Posterior vena cava (tissue), 2 donors: ENCODE results near the gene PHACTR3. TPM values are rescaled to one million over a fixed set of nuclear protein-coding genes. Genes with fewer than 3 reads are reported as not detected.
A peak's percentile ranks its signal among the peaks of the same experiment; 100 is the strongest.

ENCODE experiments used
- DNase-seq: peaks from one replicate; pipeline ENCODE4 v3.0.0-alpha.2; 2020; ENCODE audit warnings: low spot score
- intact Hi-C, 2 donors: fragments of 100-400 bp; cut with DNase I; formaldehyde crosslinking; loops; one replicate each; pipeline versions ENCODE4 v1.14.1 to v1.14.2; 2022 to 2023
- total RNA-seq, 2 donors: library from RNA; stranded (reverse); fragmentation: NEBNext Ultra II Directional; extraction: Animal tissue kit (Norgen Biotek cat#: 25700); gene quantifications; one replicate each; pipeline ENCODE4 v1.2.1, GENCODE V29; 2021
- donor health status: DM: yes; HTN: yes; CAD: no.
- donor health status: DM: yes; HTN: yes; CAD: no.

The PHACTR3 gene
- total RNA-seq, 2 donors from 2014 or later, result 0.19 to 0.43 TPM

- DNase-seq, result no peak
- intact Hi-C loops, result no loop called here
Measured at GRCh38 chr20:59810449-59811187, 206.3 kb downstream of the PHACTR3 start.

GRCh38 chr20:59811681-59812171 lies 207.4 kb downstream of the PHACTR3 start:
- DNase-seq, result no peak
- intact Hi-C loops, result no loop called here

- intact Hi-C loops, result no loop called here
- DNase-seq, result no peak
Measured at GRCh38 chr20:59812286-59813125, 208.2 kb downstream of the PHACTR3 start.

- intact Hi-C loops, result no loop called here
- peak; percentile 58 for DNase-seq
Measured at GRCh38 chr20:59813126-59813947, 209.0 kb downstream of the PHACTR3 start.

- intact Hi-C loops, result no loop called here
- DNase-seq, result peak; percentile 60
Measured at GRCh38 chr20:59813948-59814839, 209.9 kb downstream of the PHACTR3 start.

- no peak for DNase-seq
- intact Hi-C loops, result no loop called here
Measured at GRCh38 chr20:59814840-59815340, 210.6 kb downstream of the PHACTR3 start.

- intact Hi-C loops, result no loop called here
- DNase-seq, result no peak
Measured at GRCh38 chr20:59816146-59816738, 211.9 kb downstream of the PHACTR3 start.

GRCh38 chr20:59817406-59817805 lies 213.1 kb downstream of the PHACTR3 start:
- intact Hi-C loops, result no loop called here
- no peak for DNase-seq

GRCh38 chr20:59817846-59818615 lies 213.7 kb downstream of the PHACTR3 start:
- peak; percentile 38 for DNase-seq
- intact Hi-C loops, result no loop called here

- DNase-seq, result peak; percentile 46
- intact Hi-C loops, result no loop called here
Measured at GRCh38 chr20:59818911-59819310, 214.6 kb downstream of the PHACTR3 start.

GRCh38 chr20:59819496-59820203 lies 215.3 kb downstream of the PHACTR3 start:
- DNase-seq, result peak; percentile 40
- intact Hi-C loops, result no loop called here

GRCh38 chr20:59820204-59821041 lies 216.1 kb downstream of the PHACTR3 start:
- intact Hi-C loops, result no loop called here

GRCh38 chr20:59821201-59821600 lies 216.9 kb downstream of the PHACTR3 start:
- intact Hi-C loops, result no loop called here
- DNase-seq, result peak; percentile 36

More at GRCh38 chr20:59820204-59821041, 216.1 kb downstream of the PHACTR3 start:
- DNase-seq, result peak; percentile 51

GRCh38 chr20:59821788-59822187 lies 217.4 kb downstream of the PHACTR3 start:
- DNase-seq, result no peak
- intact Hi-C loops, result no loop called here

GRCh38 chr20:59822291-59823029 lies 218.1 kb downstream of the PHACTR3 start:
- DNase-seq, result peak; percentile 61
- intact Hi-C loops, result no loop called here
